Activated naive CD4-positive, alpha-beta T cell treated with anti-CD3 and anti-CD28 coated beads, Interleukin-2, amount 50 U/mL, for 16 hours (primary cell): ENCODE data around the gene ZC3H18.

ENCODE experiments used
- DNase-seq: peaks from one replicate; pipeline ENCODE4 v3.0.0-alpha.2; 2020

Gene ZC3H18

DNA sequence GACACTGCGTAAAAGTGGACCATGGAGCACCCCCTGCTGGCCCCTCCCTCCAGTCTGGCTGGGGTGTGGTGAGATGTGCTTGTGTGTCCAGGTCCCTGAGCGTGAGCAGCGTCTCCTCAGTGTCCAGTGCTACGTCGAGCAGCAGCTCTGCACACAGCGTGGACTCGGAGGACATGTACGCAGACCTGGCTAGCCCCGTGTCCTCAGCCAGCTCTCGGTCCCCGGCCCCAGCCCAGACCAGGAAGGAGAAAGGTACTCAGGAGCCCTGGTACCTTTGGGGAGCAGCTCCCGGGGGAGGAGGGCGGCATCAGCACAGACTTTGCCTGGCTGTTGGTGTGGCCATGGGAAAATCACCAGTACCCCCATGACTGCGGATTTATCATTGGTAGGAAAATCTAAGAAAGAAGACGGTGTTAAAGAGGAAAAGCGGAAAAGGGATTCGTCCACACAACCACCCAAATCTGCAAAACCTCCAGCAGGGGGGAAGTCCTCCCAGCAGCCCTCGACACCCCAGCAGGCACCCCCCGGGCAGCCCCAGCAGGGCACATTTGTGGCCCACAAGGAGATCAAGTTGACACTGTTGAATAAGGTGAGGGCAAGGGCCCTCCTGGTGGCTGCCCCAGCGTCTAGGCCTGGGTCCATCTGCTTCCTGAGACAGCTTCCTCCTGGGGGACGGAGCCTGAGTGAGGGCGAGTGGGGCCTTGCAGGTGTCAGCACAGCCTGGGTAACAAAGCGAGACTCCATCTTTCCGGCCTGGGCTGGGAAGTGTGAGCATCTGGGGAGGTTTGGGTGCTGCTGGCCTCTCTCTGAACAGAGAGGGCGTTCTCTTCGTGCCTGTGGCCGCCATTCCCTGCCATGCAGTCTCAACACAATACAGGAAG is 57.6 kb downstream of the ZC3H18 start:
- no peak for DNase-seq

DNA sequence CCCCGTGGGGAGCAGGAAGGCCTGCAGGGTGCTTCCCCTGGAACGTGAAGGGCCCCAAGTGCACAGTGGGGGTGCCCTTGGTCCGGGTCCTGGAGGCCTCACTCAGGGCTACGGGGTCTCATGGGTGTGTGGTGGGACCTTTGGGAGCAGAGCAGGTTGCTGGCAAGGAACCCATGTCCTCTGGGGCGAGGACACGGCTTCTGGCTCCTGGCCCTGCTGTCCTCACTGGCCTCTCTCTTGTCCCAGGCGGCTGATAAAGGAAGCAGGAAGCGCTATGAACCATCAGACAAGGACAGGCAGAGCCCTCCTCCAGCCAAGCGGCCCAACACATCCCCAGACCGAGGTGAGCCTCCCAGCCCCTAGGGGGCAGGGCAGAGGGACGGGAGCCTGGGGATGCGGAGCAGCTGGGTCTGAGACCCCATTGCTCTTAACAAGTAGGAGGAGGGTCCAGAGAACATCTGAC is 58.3 kb downstream of the ZC3H18 start:
- DNase-seq, result no peak

DNA sequence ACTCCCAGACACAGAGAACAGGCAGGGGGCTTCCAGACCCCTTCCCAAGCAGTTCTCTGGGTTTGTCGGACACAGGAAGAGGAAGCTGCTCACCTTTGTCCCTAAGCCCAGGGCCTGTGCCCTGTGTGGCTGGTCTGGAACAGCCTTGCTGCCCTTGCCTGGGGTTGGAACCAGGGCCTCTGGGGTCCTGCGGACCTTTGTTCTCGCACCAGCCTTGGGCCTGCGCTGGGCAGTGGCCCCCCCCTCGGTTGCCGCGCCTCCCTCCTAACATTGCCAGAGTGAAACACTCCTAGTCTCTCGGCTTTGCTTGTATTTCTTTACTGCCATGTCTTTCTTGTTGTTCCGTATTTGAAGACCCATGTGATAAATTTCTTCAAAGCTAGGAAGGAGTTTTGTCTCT is 59.6 kb downstream of the ZC3H18 start:
- DNase-seq, result no peak

DNA sequence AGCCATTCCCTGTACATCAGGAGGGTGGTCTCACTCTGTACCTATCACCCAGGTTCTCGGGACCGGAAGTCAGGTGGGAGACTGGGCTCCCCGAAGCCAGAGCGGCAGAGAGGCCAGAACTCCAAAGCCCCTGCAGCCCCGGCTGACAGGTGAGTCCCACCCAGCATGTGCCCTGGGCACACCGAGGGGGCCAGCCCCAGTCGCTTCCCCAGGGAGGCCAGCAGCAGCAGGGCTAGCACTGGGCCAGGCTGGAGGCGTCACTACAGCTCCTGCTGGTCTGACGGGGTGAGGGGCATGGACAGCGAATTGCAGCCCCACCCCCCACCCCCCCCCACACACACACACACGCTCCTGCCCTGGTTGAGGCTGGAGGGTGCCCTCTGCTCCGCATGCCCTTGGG is 60.2 kb downstream of the ZC3H18 start:
- no peak for DNase-seq

DNA sequence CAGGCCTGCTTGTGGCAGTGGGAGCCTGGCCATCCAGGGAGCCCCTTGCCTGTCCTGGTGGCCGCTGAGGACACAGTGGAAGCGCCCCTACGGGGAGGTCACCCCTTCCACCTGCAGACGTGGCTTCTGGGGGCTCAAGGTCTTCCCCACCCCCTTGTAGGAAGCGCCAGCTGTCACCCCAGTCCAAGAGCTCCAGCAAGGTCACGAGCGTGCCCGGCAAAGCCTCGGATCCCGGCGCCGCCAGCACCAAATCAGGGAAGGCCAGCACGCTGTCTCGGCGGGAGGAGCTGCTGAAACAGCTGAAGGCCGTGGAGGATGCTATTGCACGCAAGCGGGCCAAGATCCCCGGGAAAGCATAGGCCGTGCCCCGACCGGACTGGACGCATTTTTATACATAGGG is 60.7 kb downstream of the ZC3H18 start:
- no peak for DNase-seq

DNA sequence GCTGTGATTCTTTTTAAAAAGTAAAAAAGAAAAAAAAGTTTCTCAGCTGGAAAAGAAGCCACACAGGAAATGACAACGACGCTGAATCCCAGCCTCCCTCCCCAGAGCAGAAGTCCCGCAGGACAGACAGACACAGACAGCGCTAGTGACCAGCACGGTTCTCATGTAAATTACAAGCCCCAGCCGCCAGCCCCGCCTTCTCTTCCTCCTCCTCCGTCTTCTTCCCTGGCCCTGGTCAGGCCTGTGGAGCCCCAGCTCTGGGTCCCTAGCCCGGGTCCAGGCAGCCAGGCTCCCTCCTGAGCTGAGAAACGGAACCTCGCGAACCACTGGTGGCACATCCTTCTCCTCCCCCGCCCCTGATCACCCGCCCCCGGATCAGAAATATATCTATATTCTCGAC is 61.2 kb downstream of the ZC3H18 start:
- DNase-seq, result no peak

DNA sequence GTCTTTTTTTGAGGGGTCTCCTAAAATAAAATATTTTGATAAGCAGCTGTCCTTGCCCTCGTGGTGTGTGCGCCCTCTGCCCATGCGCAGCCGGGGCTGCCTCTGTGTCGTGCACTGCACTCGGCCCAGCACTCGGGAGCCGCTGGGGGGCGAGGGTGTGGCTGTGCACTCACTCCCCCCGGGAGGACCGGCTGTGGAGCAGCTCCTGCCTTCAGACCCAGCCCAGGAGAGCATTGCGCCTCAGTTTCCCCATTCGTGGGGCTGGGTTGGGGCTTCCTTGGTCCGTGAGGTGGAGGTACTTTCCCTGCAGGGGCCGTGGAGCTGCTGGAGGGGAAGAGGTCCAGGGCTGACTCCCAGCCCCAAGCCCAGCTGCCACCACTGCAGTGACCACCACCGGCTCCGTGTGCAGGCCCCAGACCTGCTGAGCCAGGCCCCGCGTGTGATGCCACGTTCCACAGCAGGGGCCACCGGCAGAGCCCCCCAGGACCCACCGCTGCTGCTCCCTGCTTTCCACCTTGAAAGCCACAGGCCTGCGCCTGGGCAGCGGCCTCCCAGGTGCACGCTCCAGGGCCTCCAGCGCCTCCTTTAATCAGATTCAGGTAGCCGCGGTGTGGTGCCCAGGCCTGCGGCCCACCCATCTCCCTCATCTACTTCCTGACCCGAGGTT is 61.9 kb downstream of the ZC3H18 start:
- DNase-seq, result no peak

DNA sequence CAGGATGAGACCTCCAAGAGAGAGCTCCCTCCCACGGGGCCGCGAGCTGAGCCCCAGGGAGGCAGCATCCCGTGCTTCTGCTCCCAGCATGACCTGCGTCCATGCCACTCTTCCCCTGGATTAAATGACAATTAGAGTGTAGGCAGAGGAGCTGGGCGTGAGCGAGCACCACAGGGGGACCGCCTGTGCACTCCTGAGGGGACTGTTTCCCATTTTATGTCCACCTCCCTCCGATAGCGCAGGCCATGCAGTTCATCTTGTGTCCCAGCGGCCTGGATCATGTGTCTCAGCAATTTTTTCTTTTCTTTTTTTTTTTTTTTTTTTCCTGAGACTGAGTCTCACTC is 62.4 kb downstream of the ZC3H18 start:
- DNase-seq, result no peak

DNA sequence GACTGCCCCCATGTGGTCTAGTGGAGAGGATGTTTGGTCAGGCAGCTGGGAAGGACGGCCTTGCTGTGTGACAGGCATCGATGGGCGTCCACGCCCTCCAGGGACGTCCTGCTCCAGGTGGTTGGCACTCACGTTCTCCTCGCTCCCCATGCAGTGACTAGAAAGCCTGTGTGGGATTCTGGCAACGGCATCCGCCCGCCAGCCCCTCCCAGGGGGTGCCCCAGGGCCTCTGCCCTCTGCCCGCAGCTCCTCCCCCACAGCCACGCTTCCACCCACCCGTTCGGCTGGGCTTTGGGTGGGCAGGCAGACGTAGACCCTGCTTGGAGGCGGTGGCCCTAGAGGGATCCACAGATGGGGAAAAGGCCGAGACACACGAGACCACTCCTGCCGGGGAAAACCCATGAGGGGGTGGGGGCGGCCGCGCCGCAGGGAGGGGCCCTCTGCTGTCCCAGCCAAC is 63.5 kb downstream of the ZC3H18 start:
- DNase-seq, result peak; percentile 35

DNA sequence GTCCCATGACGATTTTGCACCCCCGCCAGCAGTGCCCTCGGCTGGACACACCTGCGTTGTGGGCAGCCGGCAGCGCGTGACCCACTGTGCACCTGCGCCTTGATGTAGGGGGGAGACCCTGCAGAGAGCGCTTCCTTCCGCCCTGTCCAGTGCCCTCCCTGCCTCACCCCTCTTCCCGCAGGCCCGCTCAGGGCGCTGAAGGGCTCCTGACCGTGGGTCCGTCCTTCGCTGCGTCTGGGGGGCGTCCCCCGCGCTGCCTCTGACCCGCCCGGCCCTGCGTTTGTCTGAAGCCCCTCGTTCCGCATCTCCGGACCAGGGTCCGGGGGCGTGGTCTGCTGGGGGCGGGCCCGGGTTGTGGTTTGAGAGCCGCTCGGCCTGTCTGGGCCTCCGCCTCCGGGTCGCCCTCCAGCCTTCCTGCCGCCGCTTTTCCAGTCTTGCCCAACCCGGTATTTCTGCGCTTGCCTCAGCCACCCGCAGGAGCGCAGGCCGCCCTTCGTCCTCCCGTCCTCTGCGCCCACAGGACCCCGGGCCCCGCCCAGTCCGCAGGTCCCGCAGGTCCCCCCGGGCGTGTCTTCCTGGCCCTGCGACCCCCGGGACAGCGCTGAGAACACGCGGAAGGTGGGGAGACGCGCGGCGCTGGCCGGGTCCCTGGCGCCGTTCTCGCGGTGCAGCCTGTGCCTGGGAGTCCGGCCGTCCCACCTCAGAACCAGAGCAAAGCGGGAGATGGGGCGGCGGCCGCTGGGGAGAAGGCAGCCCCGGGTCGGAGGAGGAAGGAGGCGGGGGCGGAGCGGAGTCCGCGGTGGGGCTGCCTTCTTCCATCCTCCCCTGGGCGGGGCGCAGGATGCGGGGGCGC is 64.2 kb downstream of the ZC3H18 start:
- DNase-seq, result peak; percentile 39

DNA sequence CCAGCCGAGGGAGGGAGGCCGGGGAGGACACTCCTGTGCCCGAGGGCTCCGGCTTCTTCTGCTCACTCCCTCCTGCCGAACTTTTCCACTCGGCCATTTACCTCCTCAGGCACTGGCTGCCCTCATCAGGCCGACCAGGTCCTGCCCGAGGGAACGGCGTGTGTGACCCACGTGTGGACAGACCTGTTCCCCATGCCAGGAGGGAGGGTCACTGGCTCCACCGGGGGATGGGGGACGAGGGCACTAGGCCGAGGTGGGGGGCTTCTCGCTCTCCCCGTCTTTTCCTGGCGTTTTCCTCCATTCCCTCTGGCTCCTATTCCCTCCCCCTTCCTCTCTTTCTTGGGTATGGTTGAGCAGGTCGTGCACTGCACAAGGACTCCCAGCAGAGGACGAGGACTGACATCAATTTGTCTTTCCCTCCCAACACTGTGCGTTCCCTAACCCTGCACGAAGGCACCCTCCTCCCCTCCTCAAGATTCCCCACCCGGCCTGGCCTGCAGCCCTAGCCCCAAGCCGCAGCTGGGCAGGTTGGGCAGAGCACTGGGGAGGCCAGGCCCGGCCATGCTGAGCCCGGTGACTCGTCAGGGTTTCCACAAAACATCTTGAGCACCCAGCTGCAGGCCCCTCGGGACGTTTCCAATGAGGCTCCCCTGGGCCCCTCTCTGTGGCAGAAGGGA is 64.9 kb downstream of the ZC3H18 start:
- DNase-seq, result no peak

DNA sequence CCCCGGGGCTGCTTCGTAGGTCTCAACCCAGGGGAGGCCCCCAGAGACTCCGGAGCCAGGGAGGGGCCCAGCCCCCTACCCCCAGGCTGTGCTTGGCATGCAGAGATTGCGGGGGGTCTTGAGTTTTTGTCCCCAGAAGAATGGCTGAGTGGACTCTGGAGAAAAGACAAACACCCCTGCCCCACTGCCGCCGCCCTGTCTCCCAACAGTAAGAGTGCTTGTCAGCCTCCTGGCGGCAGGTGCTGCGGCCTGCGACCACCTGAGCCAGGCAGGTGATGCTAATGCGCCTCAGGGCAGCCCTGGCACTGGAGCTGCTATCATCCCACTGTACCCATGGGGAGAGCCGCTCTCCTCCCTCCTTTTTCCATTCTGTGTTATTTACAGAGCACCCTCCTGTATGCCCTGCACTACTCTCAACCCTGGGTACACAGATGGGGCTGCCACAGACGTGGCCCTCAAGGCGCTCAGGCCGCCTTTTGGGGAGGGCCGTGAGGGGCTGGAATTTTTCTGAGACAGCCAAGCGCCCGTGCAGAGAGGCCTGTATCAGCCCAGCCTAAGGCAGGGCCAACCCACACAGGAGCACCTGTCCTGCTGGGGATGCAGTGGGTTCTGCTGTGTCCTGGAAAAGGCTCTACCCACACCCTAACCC is 65.6 kb downstream of the ZC3H18 start:
- no peak for DNase-seq

DNA sequence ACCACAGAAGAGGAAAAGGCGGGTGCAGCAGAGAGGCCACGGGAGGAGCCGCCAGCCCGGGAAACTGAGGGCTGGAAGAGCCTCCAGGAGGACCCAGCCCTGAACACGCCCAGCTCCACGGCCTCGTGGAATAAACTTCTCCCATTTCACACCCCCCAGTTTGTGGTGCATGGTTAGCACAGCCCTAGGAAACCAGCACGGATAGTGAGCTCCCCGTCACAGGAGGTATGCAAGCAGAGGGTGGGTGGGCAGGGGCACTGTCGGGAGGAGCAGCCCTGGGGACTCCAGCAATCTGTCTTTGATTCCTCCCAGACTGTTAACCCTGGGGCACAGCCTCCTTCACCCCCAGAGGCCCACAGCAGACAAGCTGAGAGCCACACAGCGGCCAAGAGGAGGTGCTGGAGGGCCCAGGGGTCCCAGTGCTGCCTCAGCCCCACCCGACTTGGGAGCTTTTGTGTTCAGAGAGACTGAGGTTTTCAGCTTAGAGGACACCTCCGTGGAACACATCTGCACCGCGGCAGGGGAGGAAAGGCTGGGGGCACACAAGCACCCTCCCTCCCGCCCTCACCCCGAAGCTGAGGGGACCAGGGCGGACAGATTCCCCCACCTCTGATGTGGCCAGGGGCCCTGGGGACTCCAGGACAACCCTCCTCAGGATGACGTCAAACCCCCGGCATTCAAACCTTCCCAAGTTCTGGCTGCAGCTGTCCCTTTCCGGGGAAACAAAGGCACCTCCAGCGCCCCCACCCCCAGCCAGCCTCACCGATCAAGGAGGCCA is 66.5 kb downstream of the ZC3H18 start:
- DNase-seq, result no peak

DNA sequence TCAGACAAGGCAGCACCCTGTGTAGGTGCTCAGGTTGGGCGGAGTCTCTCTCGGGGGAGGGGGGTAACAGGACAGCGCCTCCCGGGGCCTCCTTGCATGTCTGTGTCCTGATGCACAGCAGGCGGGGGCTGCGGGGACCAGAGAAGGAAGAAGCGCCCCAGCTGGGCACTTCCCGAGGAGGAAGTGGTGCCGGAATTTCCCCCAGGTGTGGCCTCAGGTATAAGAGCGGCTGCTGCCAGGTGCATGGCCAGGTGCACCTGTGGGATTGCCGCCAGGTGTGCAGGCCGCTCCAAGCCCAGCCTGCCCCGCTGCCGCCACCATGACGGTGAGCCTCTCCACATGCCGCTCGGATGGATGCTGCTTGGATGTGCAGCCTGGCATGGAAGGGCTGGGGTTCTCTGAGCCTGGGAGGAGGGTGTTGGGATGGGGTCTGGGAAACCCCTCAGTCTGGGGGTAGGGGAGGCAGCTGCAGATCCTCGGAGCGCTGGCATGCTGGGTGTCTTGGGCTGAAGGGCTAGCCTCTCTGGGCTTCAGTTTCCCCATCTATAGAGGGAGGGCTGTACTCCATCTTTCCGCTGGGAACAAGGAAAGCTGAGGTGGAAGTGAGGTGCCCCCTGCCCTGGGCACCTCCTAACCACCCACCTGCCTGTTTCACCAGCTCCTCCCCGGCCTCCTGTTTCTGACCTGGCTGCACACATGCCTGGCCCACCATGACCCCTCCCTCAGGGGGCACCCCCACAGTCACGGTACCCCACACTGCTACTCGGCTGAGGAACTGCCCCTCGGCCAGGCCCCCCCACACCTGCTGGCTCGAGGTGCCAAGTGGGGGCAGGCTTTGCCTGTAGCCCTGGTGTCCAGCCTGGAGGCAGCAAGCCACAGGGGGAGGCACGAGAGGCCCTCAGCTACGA is 68.4 kb downstream of the ZC3H18 start, which contains the start of gene IL17C:
Gene IL17C, plus strand, starts transcription at position 250 of the 908 bp plus-strand sequence. Its CDS starts 70 bp downstream, at position 320.
- no peak for DNase-seq

DNA sequence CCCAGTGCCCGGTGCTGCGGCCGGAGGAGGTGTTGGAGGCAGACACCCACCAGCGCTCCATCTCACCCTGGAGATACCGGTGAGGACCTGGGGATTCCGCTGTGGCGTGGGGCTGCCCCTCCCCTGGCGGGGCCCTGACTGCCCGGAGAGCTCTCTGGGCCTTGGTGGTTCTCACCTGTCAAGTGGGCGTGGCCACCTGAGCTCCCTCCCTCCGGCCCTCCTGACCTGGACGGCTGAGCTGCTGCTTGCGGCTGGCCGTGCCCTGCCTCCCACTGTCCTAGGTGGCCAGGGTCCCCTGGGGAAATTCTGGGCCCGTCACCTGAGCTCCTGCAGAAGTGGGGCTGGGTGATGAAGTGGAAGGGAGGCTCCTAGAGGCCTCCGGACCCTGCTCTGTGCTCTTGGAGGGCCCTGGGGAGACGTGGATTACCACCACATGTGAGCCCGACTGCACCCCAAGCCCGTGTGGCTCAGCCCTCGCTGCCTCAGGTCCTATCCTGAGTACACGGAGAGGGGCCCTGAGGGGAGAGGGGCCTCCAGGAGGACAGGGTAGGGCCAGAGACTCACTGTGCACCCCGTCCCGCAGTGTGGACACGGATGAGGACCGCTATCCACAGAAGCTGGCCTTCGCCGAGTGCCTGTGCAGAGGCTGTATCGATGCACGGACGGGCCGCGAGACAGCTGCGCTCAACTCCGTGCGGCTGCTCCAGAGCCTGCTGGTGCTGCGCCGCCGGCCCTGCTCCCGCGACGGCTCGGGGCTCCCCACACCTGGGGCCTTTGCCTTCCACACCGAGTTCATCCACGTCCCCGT is 69.2 kb downstream of the ZC3H18 start:
- DNase-seq, result no peak

DNA sequence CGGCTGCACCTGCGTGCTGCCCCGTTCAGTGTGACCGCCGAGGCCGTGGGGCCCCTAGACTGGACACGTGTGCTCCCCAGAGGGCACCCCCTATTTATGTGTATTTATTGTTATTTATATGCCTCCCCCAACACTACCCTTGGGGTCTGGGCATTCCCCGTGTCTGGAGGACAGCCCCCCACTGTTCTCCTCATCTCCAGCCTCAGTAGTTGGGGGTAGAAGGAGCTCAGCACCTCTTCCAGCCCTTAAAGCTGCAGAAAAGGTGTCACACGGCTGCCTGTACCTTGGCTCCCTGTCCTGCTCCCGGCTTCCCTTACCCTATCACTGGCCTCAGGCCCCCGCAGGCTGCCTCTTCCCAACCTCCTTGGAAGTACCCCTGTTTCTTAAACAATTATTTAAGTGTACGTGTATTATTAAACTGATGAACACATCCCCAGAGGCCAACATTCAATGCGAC is 69.9 kb downstream of the ZC3H18 start:
- no peak for DNase-seq

DNA sequence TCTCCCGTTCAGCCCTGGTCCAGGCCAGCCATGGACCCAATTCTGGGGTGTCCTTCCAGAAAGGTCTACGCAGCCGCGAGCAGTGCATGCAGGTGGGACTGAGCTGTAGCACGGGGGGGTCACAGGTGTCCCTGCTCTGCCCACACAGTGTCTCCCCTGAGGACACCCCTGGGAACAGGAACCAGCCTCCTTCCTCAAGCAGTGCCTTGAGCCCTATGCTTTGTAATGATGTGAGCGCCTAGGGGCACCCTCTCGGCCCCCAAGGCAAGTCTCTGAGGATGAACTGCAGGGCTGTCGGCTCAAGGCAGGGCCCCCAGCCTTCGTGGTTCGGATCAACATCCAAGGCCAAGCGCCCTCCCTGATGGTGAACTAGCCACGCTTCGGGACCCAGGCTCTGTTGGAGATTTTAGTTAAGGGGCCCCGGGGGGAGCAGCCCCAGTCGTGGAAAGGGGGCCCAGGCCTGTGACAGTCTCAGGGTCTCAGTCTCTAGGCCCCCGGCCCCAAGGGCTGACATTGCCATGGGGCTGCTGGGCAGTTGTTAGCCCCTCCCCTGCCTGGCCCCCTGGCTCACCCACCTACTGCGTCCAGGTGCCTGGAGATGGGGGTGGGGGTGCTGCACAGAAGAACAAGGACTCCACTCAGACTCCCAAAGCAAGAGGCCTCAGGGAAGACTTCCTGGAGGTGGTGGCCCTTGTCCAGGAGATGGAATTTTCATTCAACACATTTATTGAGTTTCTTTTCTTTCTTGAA is 70.5 kb downstream of the ZC3H18 start:
- DNase-seq, result no peak

DNA sequence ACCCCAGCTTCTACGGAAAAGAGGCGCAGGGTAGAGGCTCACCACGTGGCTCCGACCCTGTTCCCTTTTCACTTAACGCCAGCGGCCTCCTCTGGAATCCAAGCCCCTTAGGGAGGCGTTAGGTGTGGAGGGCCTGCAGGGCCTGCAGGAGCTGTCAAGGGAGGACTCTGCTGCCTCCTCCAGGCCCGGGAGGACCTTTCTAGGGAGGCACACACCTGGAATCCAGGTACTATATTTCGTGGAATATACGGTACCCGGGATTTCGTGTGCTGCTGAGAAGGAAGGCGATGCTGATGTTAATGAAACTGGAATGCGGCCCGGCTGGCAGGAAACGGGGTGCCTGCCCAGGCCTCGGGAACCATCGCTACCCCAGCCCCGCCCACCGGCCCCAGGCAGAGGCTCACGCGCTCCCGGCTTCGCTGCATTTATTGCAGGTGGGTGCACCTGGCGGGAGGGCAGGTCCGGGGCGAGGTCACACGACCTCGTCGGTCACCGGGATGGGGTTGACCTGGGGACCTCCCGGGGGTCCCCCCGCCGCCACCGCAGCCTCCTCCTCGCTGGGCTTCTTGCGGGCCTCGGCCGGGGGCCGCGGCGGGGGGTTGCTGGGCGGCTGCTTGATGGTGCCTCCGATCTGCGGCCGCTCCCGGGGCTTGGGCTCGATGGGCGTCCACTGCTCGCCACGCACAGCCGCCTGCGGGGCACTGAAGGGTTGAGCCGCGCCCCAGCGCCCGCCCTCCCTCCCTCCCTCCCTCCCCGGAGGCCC is 72.9 kb downstream of the ZC3H18 start:
- no peak for DNase-seq
